Activated CD8-positive, alpha-beta memory T cell treated with anti-CD3 and anti-CD28 coated beads, Interleukin-2, amount 10 ng/mL, durations not matched to agents 7 days and 5 days (primary cell): Measurements from ENCODE around the gene SPTBN4. TPM values are rescaled to one million over a fixed set of nuclear protein-coding genes. Genes with fewer than 3 reads are reported as not detected.
"Not testable (repeated sequence)": the region's sequence is repeated elsewhere in the genome, so short reads cannot be mapped to it uniquely, and the experiment has no call there.

Experiments
- ATAC-seq: fragments of 150-1000 bp; cut with Tn5 transposase; one replicate; pipeline ENCODE4 v1.10.0; 2021; ENCODE audit warnings: moderate library complexity
- CTCF ChIA-PET: fragments of 350-600 bp; sonication (Branson Sonifier 250); formaldehyde crosslinking; loops from one replicate; lab custom pipeline; 2021; ENCODE audit warnings: antibody characterized with exemption; lab: Charles Lee
- DNase-seq: peaks from one replicate; pipeline ENCODE4 v3.0.0-alpha.2; 2020
- H3K27ac Mint-ChIP-seq: one replicate; pipeline ENCODE4 v1.8.0; 2021; ENCODE audit warnings: mild to moderate bottlenecking, mixed read lengths
- H3K27me3 Mint-ChIP-seq: one replicate; pipeline ENCODE4 v1.8.0; 2021; ENCODE audit warnings: mixed read lengths
- H3K36me3 Mint-ChIP-seq: one replicate; pipeline ENCODE4 v1.8.0; 2021; ENCODE audit warnings: mild to moderate bottlenecking, mixed read lengths
- H3K4me1 Mint-ChIP-seq: one replicate; pipeline ENCODE4 v1.8.0; 2021; ENCODE audit warnings: mixed read lengths
- H3K4me3 Mint-ChIP-seq: one replicate; pipeline ENCODE4 v1.8.0; 2021; ENCODE audit warnings: mild to moderate bottlenecking, moderate library complexity, mixed read lengths
- H3K9me3 Mint-ChIP-seq: one replicate; pipeline ENCODE4 v1.8.0; 2022; ENCODE audit warnings: low read depth, mixed read lengths
- total RNA-seq, 2 experiments: library from RNA; stranded (reverse); gene quantifications; one replicate each; pipeline ENCODE4 v1.2.3, GENCODE V29; 2021

SPTBN4 gene
- total RNA-seq, 2 experiments from 2014 or later = 0.30 to 0.44 TPM

- H3K27me3 Mint-ChIP-seq = peaks cover 32% of the 10 kb centered on the region
- H3K4me3 Mint-ChIP-seq, H3K36me3 Mint-ChIP-seq, H3K4me1 Mint-ChIP-seq, ATAC-seq, H3K27ac Mint-ChIP-seq, H3K9me3 Mint-ChIP-seq, DNase-seq: not testable (repeated sequence)
- CTCF ChIA-PET = interaction anchor here (1.0 to 1.8 kb wide), 3 partner anchors 59 to 101 kb away, joined by 3 to 7 read pairs (median 4); no protein-coding TSS in a partner anchor
Observed at GRCh38 chr19:40521900-40522299, 55.1 kb downstream of the SPTBN4 start.

GRCh38 chr19:40523322-40524047 lies 56.7 kb downstream of the SPTBN4 start:
- Mint-ChIP-seq H3K27me3 (peaks cover 24% of the 10 kb centered on the region), H3K36me3 (no peaks in the 10 kb centered on the region), H3K27ac (no peak overlapping the region), H3K9me3 (no peaks in the 10 kb centered on the region), H3K4me1 (peaks cover 3% of the 10 kb centered on the region), H3K4me3 (no peak overlapping the region)
- CTCF ChIA-PET = interaction anchor here (0.6 to 2.1 kb wide), 19 partner anchors 9 to 962 kb away, joined by 3 to 8 read pairs (median 3); partner anchors contain the start of gene AKT2
- ATAC-seq (peak; percentile 84), DNase-seq (peak; percentile 66)

GRCh38 chr19:40524133-40524549 lies 57.3 kb downstream of the SPTBN4 start:
- CTCF ChIA-PET = interaction anchor here (0.9 to 2.1 kb wide), 6 partner anchors 17 to 219 kb away, joined by 3 to 8 read pairs (median 6); no protein-coding TSS in a partner anchor
- Mint-ChIP-seq H3K36me3 (no peaks in the 10 kb centered on the region), H3K4me1 (peaks cover 5% of the 10 kb centered on the region), H3K4me3 (no peak overlapping the region), H3K27me3 (peaks cover 21% of the 10 kb centered on the region), H3K27ac (no peak overlapping the region), H3K9me3 (no peaks in the 10 kb centered on the region)
- no peak for ATAC-seq
- DNase-seq = no peak

- Mint-ChIP-seq H3K36me3 (no peaks in the 10 kb centered on the region), H3K27me3 (peaks cover 21% of the 10 kb centered on the region), H3K9me3 (no peaks in the 10 kb centered on the region), H3K4me3 (no peak overlapping the region), H3K4me1 (peaks cover 6% of the 10 kb centered on the region), H3K27ac (no peak overlapping the region)
- CTCF ChIA-PET = interaction anchor here (1.5 to 2.1 kb wide), 4 partner anchors 16 to 219 kb away, joined by 6 to 8 read pairs (median 8); no protein-coding TSS in a partner anchor
- ATAC-seq (no peak), DNase-seq (no peak)
Observed at GRCh38 chr19:40524655-40525054, 57.9 kb downstream of the SPTBN4 start.

GRCh38 chr19:40525234-40526051 lies 58.6 kb downstream of the SPTBN4 start:
- H3K9me3 Mint-ChIP-seq = no peaks in the 10 kb centered on the region
- ATAC-seq (no peak), DNase-seq (no peak)
- peaks cover 10% of the 10 kb centered on the region for H3K4me1 Mint-ChIP-seq
- peaks cover 20% of the 10 kb centered on the region for H3K27me3 Mint-ChIP-seq
- no peak overlapping the region for H3K27ac Mint-ChIP-seq
- CTCF ChIA-PET = interaction anchor here (0.7 to 2.1 kb wide), 5 partner anchors 23 to 220 kb away, joined by 3 to 8 read pairs (median 4); no protein-coding TSS in a partner anchor
- H3K4me3 Mint-ChIP-seq = no peak overlapping the region
- H3K36me3 Mint-ChIP-seq = no peaks in the 10 kb centered on the region

- H3K36me3 Mint-ChIP-seq = no peaks in the 10 kb centered on the region
- CTCF ChIA-PET = interaction anchor here (1.6 kb wide), 1 partner anchor 70 kb away, joined by 6 read pairs; no protein-coding TSS in a partner anchor
- no peak overlapping the region for H3K27ac Mint-ChIP-seq
- peaks cover 28% of the 10 kb centered on the region for H3K27me3 Mint-ChIP-seq
- H3K9me3 Mint-ChIP-seq = no peaks in the 10 kb centered on the region
- no peak overlapping the region for H3K4me3 Mint-ChIP-seq
- no peak for DNase-seq
- H3K4me1 Mint-ChIP-seq = peaks cover 14% of the 10 kb centered on the region
- ATAC-seq = no peak
Observed at GRCh38 chr19:40528078-40528477, 61.3 kb downstream of the SPTBN4 start.

- Mint-ChIP-seq H3K27me3 (peaks cover 30% of the 10 kb centered on the region), H3K4me1 (peaks cover 14% of the 10 kb centered on the region), H3K4me3 (no peak overlapping the region)
Observed at GRCh38 chr19:40528533-40529092, 61.8 kb downstream of the SPTBN4 start.

GRCh38 chr19:40529093-40529954 lies 62.5 kb downstream of the SPTBN4 start:
- peak overlapping the region; percentile 43 for H3K27ac Mint-ChIP-seq
- ATAC-seq = peak; percentile 76

More at GRCh38 chr19:40528533-40529092, 61.8 kb downstream of the SPTBN4 start:
- H3K36me3 Mint-ChIP-seq = no peaks in the 10 kb centered on the region
- no peak overlapping the region for H3K27ac Mint-ChIP-seq
- DNase-seq = no peak
- CTCF ChIA-PET = interaction anchor here (0.6 to 1.4 kb wide), 7 partner anchors 16 to 106 kb away, joined by 3 to 9 read pairs (median 5); partner anchors contain the start of gene LTBP4
- no peak for ATAC-seq
- no peaks in the 10 kb centered on the region for H3K9me3 Mint-ChIP-seq

GRCh38 chr19:40530091-40530901 lies 63.5 kb downstream of the SPTBN4 start:
- H3K4me1 Mint-ChIP-seq = peaks cover 14% of the 10 kb centered on the region
- CTCF ChIA-PET = interaction anchor here (1.0 to 1.4 kb wide), 4 partner anchors 40 to 225 kb away, joined by 3 to 7 read pairs (median 5); no protein-coding TSS in a partner anchor
- H3K9me3 Mint-ChIP-seq = no peaks in the 10 kb centered on the region
- H3K27me3 Mint-ChIP-seq = peaks cover 29% of the 10 kb centered on the region
- ATAC-seq = no peak
- no peaks in the 10 kb centered on the region for H3K36me3 Mint-ChIP-seq
- H3K27ac Mint-ChIP-seq = no peak overlapping the region
- no peak overlapping the region for H3K4me3 Mint-ChIP-seq
- DNase-seq = no peak

More at GRCh38 chr19:40529093-40529954, 62.5 kb downstream of the SPTBN4 start:
- Mint-ChIP-seq H3K4me3 (peak overlapping the region; percentile 56), H3K36me3 (no peaks in the 10 kb centered on the region), H3K9me3 (no peaks in the 10 kb centered on the region), H3K4me1 (peaks cover 14% of the 10 kb centered on the region), H3K27me3 (peaks cover 33% of the 10 kb centered on the region)
- CTCF ChIA-PET = interaction anchor here (0.6 to 1.4 kb wide), 10 partner anchors 17 to 224 kb away, joined by 3 to 9 read pairs (median 4); partner anchors contain the start of gene LTBP4
- peak; percentile 92 for DNase-seq

GRCh38 chr19:40533508-40533907 lies 66.7 kb downstream of the SPTBN4 start:
- H3K27ac Mint-ChIP-seq = no peak overlapping the region
- CTCF ChIA-PET = interaction anchor here (1.2 to 2.6 kb wide), 6 partner anchors 7 to 228 kb away, joined by 3 to 10 read pairs (median 6); no protein-coding TSS in a partner anchor
- no peak overlapping the region for H3K4me3 Mint-ChIP-seq
- no peaks in the 10 kb centered on the region for H3K36me3 Mint-ChIP-seq
- ATAC-seq = no peak
- H3K27me3 Mint-ChIP-seq = peaks cover 29% of the 10 kb centered on the region
- no peak for DNase-seq
- no peaks in the 10 kb centered on the region for H3K9me3 Mint-ChIP-seq
- peaks cover 13% of the 10 kb centered on the region for H3K4me1 Mint-ChIP-seq

GRCh38 chr19:40534148-40534547 lies 67.3 kb downstream of the SPTBN4 start:
- Mint-ChIP-seq H3K9me3 (no peaks in the 10 kb centered on the region), H3K27me3 (peaks cover 29% of the 10 kb centered on the region), H3K4me1 (peaks cover 11% of the 10 kb centered on the region), H3K36me3 (no peaks in the 10 kb centered on the region), H3K4me3 (no peak overlapping the region), H3K27ac (no peak overlapping the region)
- DNase-seq = no peak
- CTCF ChIA-PET = interaction anchor here (2.6 to 3.5 kb wide), 2 partner anchors 14 to 100 kb away, joined by 10 to 12 read pairs; no protein-coding TSS in a partner anchor
- ATAC-seq = no peak
